Measurements from ENCODE around the gene C2CD4D.

DNA sequence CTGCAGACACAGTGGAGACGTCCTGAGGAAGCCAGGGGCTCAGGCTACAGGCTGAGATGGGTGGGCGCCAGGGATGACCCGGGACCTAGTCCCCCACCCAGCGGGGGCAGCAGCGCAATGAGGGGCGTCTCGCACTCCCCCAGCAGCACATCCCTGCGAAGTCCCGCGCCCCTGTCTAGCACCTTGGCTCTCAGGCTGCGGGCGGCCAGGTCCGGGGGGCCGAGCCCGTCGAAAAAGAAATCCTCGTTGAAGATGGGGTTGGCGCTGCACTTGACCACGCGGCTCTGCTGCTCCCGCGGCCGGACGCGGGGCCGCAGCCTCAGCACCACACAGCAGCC, 1.8 kb downstream of the C2CD4D start:
- TF ChIP-seq, protein P1, sequence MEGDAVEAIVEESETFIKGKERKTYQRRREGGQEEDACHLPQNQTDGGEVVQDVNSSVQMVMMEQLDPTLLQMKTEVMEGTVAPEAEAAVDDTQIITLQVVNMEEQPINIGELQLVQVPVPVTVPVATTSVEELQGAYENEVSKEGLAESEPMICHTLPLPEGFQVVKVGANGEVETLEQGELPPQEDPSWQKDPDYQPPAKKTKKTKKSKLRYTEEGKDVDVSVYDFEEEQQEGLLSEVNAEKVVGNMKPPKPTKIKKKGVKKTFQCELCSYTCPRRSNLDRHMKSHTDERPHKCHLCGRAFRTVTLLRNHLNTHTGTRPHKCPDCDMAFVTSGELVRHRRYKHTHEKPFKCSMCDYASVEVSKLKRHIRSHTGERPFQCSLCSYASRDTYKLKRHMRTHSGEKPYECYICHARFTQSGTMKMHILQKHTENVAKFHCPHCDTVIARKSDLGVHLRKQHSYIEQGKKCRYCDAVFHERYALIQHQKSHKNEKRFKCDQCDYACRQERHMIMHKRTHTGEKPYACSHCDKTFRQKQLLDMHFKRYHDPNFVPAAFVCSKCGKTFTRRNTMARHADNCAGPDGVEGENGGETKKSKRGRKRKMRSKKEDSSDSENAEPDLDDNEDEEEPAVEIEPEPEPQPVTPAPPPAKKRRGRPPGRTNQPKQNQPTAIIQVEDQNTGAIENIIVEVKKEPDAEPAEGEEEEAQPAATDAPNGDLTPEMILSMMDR (IDR thresholded peaks at IDR 0.05 in 8 of 11, conservative IDR thresholded peaks at IDR 0.05 in 3 of 11) = no peak
- TF ChIP-seq POLR2A (IDR thresholded peaks at IDR 0.05) (no peak), POLR2AphosphoS5 (IDR thresholded peaks at IDR 0.05) (no peak)

Data from spleen (tissue), 7 donors.